ENCODE results near the gene PDGFRA. TPM values are rescaled to one million over a fixed set of nuclear protein-coding genes. Genes with fewer than 3 reads are reported as not detected.

Gene PDGFRA
- total RNA-seq, 1 experiment from 2014 or later = 0.25 TPM

DNA sequence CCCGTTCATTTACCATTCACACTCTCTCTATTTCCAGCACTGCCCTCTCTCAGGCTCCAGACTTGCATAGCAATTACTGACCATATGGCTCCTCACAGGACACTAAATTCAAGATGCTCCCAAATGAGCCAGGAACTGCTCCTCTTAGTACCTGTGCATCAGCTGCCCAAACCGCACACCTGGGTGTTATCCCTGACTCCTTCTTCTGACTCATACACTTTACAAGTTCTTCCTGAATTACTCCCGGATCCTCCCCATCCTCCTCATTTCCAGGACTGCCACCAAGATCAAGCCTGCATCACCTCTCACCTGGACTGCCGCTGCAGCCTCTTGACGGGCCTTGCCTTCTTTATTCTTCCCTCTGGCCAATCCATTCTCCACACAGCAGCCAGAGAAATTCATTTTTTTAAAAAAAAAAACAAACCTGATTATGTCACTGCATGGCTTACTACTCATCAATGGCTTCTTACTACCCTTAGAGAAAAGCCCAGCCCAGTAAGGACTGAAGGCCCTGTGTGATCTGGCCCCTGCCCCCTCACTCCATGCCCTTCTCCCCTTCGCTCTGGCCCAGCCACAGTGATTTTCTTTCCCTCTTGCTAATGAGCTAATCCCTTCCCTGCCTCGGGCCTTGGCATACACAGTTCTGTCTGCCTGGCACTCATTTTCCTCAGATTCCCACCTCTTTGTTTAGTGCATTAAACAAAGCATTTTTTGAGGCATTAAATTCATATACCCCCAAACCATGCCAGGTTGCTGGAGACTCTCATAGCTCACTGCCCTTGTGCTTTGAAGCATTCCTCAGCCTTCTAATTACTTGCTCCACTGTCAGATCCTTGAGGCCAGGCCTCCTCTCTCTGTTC, 92.0 kb downstream of the PDGFRA start:
- H3K36me3 ChIP-seq (ENCODE audit: control insufficient read depth in 1 of 2, insufficient read depth in 2 of 2, low read length in 2 of 2) = no peaks in the 10 kb centered on the region
- no peak for ATAC-seq
- H3K9me3 ChIP-seq (ENCODE audit: control insufficient read depth in 1 of 2, insufficient read depth in 1 of 2, low read depth in 1 of 2, low read length in 2 of 2) = no peaks in the 10 kb centered on the region

More for the DNA sequence above, 92.0 kb downstream of the PDGFRA start:
- no peak overlapping the region for H2AFZ ChIP-seq (ENCODE audit: low read depth, low read length, poor library complexity, severe bottlenecking)
- no peak overlapping the region for H3K4me2 ChIP-seq (ENCODE audit: low read length)
- H3K9me2 ChIP-seq (ENCODE audit: insufficient read depth) = no peaks in the 10 kb centered on the region
- intact Hi-C loops (cut with micrococcal nuclease) = loop anchor here (5.0 to 10.0 kb wide), 2 partner anchors 344 to 1001 kb away; no protein-coding TSS in a partner anchor
- TF ChIP-seq CBX3 (IDR thresholded peaks at IDR 0.05; ENCODE audit: low read depth) (no peak), JUND (IDR thresholded peaks at IDR 0.05) (no peak), SIN3A (IDR thresholded peaks at IDR 0.05; ENCODE audit: low read depth) (no peak), POLR2A (IDR thresholded peaks at IDR 0.05; ENCODE audit: borderline replicate concordance, extremely low read depth, insufficient read depth, insufficient read length) (no peak), ZNF274 (IDR thresholded peaks at IDR 0.05; ENCODE audit: low read depth, low read length) (no peak), CEBPB (IDR thresholded peaks at IDR 0.05; ENCODE audit: low read depth) (no peak), RAD21 (IDR thresholded peaks at IDR 0.05; ENCODE audit: low read depth) (no peak), EGR1 (IDR thresholded peaks at IDR 0.05; ENCODE audit: low read depth) (no peak), FOSL1 (IDR thresholded peaks at IDR 0.05; ENCODE audit: low read depth) (no peak), ELF1 (IDR thresholded peaks at IDR 0.05; ENCODE audit: borderline replicate concordance, low read depth) (no peak), SP1 (IDR thresholded peaks at IDR 0.05; ENCODE audit: low read depth) (no peak), EZH2phosphoT487 (IDR thresholded peaks at IDR 0.05; ENCODE audit: borderline replicate concordance) (no peak), TCF7L2 (IDR thresholded peaks at IDR 0.05; ENCODE audit: borderline replicate concordance, extremely low read depth, insufficient read depth, insufficient read length) (no peak), SRF (IDR thresholded peaks at IDR 0.05; ENCODE audit: low read depth) (no peak)
- TF ChIP-seq, protein P1, sequence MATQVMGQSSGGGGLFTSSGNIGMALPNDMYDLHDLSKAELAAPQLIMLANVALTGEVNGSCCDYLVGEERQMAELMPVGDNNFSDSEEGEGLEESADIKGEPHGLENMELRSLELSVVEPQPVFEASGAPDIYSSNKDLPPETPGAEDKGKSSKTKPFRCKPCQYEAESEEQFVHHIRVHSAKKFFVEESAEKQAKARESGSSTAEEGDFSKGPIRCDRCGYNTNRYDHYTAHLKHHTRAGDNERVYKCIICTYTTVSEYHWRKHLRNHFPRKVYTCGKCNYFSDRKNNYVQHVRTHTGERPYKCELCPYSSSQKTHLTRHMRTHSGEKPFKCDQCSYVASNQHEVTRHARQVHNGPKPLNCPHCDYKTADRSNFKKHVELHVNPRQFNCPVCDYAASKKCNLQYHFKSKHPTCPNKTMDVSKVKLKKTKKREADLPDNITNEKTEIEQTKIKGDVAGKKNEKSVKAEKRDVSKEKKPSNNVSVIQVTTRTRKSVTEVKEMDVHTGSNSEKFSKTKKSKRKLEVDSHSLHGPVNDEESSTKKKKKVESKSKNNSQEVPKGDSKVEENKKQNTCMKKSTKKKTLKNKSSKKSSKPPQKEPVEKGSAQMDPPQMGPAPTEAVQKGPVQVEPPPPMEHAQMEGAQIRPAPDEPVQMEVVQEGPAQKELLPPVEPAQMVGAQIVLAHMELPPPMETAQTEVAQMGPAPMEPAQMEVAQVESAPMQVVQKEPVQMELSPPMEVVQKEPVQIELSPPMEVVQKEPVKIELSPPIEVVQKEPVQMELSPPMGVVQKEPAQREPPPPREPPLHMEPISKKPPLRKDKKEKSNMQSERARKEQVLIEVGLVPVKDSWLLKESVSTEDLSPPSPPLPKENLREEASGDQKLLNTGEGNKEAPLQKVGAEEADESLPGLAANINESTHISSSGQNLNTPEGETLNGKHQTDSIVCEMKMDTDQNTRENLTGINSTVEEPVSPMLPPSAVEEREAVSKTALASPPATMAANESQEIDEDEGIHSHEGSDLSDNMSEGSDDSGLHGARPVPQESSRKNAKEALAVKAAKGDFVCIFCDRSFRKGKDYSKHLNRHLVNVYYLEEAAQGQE (IDR thresholded peaks at IDR 0.05; ENCODE audit: low read depth) = no peak
- TF ChIP-seq, protein P2, sequence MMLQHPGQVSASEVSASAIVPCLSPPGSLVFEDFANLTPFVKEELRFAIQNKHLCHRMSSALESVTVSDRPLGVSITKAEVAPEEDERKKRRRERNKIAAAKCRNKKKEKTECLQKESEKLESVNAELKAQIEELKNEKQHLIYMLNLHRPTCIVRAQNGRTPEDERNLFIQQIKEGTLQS (IDR thresholded peaks at IDR 0.05) = no peak
- TF ChIP-seq, protein P3, sequence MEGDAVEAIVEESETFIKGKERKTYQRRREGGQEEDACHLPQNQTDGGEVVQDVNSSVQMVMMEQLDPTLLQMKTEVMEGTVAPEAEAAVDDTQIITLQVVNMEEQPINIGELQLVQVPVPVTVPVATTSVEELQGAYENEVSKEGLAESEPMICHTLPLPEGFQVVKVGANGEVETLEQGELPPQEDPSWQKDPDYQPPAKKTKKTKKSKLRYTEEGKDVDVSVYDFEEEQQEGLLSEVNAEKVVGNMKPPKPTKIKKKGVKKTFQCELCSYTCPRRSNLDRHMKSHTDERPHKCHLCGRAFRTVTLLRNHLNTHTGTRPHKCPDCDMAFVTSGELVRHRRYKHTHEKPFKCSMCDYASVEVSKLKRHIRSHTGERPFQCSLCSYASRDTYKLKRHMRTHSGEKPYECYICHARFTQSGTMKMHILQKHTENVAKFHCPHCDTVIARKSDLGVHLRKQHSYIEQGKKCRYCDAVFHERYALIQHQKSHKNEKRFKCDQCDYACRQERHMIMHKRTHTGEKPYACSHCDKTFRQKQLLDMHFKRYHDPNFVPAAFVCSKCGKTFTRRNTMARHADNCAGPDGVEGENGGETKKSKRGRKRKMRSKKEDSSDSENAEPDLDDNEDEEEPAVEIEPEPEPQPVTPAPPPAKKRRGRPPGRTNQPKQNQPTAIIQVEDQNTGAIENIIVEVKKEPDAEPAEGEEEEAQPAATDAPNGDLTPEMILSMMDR (IDR thresholded peaks at IDR 0.05 in 2 of 3, conservative IDR thresholded peaks at IDR 0.05 in 1 of 3; ENCODE audit: borderline replicate concordance in 1 of 3, insufficient read depth in 1 of 3, low read depth in 2 of 3, low read length in 2 of 3) = no peak
- RAD21 ChIA-PET (ENCODE audit: low non-redundant PET in 1 of 2, low total read pairs in 2 of 2, uncharacterized antibody in 2 of 2, unreplicated experiment in 2 of 2) = no interaction called here
- no peak overlapping the region for H3K4me3 ChIP-seq (replicated peaks in 1 of 2; ENCODE audit: low read depth in 1 of 2, low read length in 2 of 2)
- CTCF ChIA-PET = interaction anchor here (0.6 to 3.3 kb wide), 3 partner anchors 10 to 555 kb away, joined by 3 to 16 read pairs (median 6); no protein-coding TSS in a partner anchor
- no peaks in the 10 kb centered on the region for H4K20me1 ChIP-seq (ENCODE audit: insufficient read depth)
- no peak for DNase-seq (ENCODE audit: low read depth, low spot score)
- H3K27me3 ChIP-seq (ENCODE audit: insufficient read depth, low read length) = no peaks in the 10 kb centered on the region
- no TSS peak for BruUV-seq (replicated peaks)
- no peak overlapping the region for H3K27ac ChIP-seq (ENCODE audit: low read depth, low read length)
- no peaks in the 10 kb centered on the region for H3K79me2 ChIP-seq (ENCODE audit: insufficient read depth, low read length)
- H3K9ac ChIP-seq (ENCODE audit: low read length) = no peak overlapping the region
- no peaks in the 10 kb centered on the region for H3K4me1 ChIP-seq (ENCODE audit: control insufficient read depth in 1 of 2, insufficient read depth in 2 of 2, low read length in 2 of 2)
- POLR2A ChIA-PET = no interaction called here
